Liver (tissue), 3 donors: ENCODE data around the gene INSR.

Experiments
- JUND ChIP-seq, 2 donors: IDR thresholded peaks; 2 replicates each; pipeline ENCODE4 v1.6.1; 2016; ENCODE audit warnings: antibody characterized with exemption in 2 of 2
- YY1 ChIP-seq: IDR thresholded peaks from 2 replicates; pipeline ENCODE4 v1.6.1; 2016; ENCODE audit warnings: antibody characterized with exemption, mild to moderate bottlenecking
- TF ChIP-seq, protein P1 (sequence below): fragments of 150-350 bp; IDR thresholded peaks from 2 replicates; pipeline ENCODE4 v1.5.1; 2017; ENCODE audit warnings: improper control_type of control experiment, low read depth, low read length; ENCODE audit not compliant: missing input control
- donor health status: healthy.
- donor health status: healthy.

DNA sequence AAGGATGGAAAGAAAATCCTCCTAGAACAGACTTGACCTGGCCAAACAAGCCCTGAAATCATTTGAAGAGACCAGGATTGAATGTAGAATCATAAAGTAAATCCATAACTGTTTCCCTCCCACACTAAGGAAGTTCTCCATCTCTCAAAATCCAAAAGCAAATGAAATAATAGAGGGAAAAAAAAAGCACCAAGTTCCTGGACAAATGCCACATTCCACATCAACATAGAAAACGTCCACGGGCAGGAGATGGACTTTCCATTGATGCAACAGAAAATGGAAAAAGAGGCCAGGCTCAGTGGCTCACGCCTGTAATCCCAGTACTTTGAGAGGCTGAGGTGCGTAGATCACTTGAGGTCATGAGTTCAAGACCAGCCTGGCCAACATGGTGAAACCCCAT is 56.2 kb downstream of the INSR start:
- TF ChIP-seq, protein P1, sequence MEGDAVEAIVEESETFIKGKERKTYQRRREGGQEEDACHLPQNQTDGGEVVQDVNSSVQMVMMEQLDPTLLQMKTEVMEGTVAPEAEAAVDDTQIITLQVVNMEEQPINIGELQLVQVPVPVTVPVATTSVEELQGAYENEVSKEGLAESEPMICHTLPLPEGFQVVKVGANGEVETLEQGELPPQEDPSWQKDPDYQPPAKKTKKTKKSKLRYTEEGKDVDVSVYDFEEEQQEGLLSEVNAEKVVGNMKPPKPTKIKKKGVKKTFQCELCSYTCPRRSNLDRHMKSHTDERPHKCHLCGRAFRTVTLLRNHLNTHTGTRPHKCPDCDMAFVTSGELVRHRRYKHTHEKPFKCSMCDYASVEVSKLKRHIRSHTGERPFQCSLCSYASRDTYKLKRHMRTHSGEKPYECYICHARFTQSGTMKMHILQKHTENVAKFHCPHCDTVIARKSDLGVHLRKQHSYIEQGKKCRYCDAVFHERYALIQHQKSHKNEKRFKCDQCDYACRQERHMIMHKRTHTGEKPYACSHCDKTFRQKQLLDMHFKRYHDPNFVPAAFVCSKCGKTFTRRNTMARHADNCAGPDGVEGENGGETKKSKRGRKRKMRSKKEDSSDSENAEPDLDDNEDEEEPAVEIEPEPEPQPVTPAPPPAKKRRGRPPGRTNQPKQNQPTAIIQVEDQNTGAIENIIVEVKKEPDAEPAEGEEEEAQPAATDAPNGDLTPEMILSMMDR, result no peak
- TF ChIP-seq YY1, result no peak
- no peak for TF ChIP-seq JUND (IDR thresholded peaks at IDR 0.05)
